Osteoblast (primary cell): ENCODE results near the gene CCND1. TPM values are rescaled to one million over a fixed set of nuclear protein-coding genes. Genes with fewer than 3 reads are reported as not detected.

Experiments
- DNase-seq: peaks from one replicate; pipeline ENCODE4 v3.0.0; 2011; ENCODE audit warnings: low spot score, mixed read lengths; ENCODE audit not compliant: insufficient read length; ENCODE audit errors: missing footprints
- H2AFZ ChIP-seq: 2 replicates; pipeline ENCODE4 v1.6.0; 2011; ENCODE audit warnings: mild to moderate bottlenecking, low read length
- H3K27ac ChIP-seq: 2 replicates; pipeline ENCODE4 v1.5.1; 2011; ENCODE audit warnings: mild to moderate bottlenecking, low read depth, low read length, moderate library complexity
- H3K27me3 ChIP-seq: 2 replicates; pipeline ENCODE4 v1.6.0; 2012; ENCODE audit warnings: mild to moderate bottlenecking, control low read depth, inconsistent platforms, low read length, moderate library complexity; ENCODE audit not compliant: insufficient read depth
- H3K36me3 ChIP-seq: 2 replicates; pipeline ENCODE4 v1.5.1; 2011; ENCODE audit warnings: mild to moderate bottlenecking, low read length, control low read depth, moderate library complexity; ENCODE audit not compliant: insufficient read depth
- H3K4me1 ChIP-seq: 2 replicates; pipeline ENCODE4 v1.5.1; 2011; ENCODE audit warnings: mild to moderate bottlenecking, low read length, control low read depth, moderate library complexity; ENCODE audit not compliant: insufficient read depth
- H3K4me2 ChIP-seq: 2 replicates; pipeline ENCODE4 v1.6.0; 2011; ENCODE audit warnings: mild to moderate bottlenecking, low read length; ENCODE audit not compliant: insufficient read depth
- H3K4me3 ChIP-seq: fragments of 200-600 bp; sonication (generic); 3 replicates; pipeline ENCODE4 v1.5.1; 2012; ENCODE audit warnings: mild to moderate bottlenecking, low read length, inconsistent platforms; ENCODE audit not compliant: insufficient read depth
- H3K79me2 ChIP-seq: 2 replicates; pipeline ENCODE4 v1.6.0; 2012; ENCODE audit warnings: mild to moderate bottlenecking, low read length, control low read depth, inconsistent platforms; ENCODE audit not compliant: insufficient read depth
- H3K9me3 ChIP-seq: 2 replicates; pipeline ENCODE4 v1.5.1; 2011; ENCODE audit warnings: low read depth, low read length, control low read depth
- H4K20me1 ChIP-seq: 2 replicates; pipeline ENCODE4 v1.6.0; 2012; ENCODE audit warnings: mild to moderate bottlenecking, low read length, control low read depth; ENCODE audit not compliant: insufficient read depth
- CTCF ChIP-seq: IDR thresholded peaks from 2 replicates; pipeline ENCODE4 v1.5.1; 2011; ENCODE audit warnings: mild to moderate bottlenecking, low read depth, low read length, moderate library complexity; ENCODE audit errors: extremely low read depth
- total RNA-seq: library from RNA; depleted of rRNA; stranded (reverse); fragments of >200 nt; gene quantifications from 2 replicates; pipeline ENCODE4 v1.2.3, GENCODE V29; 2012

Gene CCND1
- total RNA-seq, 1 donor: 187 TPM

GRCh38 chr11:69601011-69601975, 39.7 kb upstream of the CCND1 start:
- Histone ChIP-seq H3K4me2 (no peak overlapping the region), H3K4me3 (no peak overlapping the region), H3K4me1 (peaks cover 6% of the 10 kb centered on the region), H3K27me3 (no peaks in the 10 kb centered on the region), H3K9me3 (no peaks in the 10 kb centered on the region), H3K36me3 (no peaks in the 10 kb centered on the region), H3K27ac (no peak overlapping the region), H2AFZ (no peak overlapping the region), H3K79me2 (no peaks in the 10 kb centered on the region), H4K20me1 (no peaks in the 10 kb centered on the region)
- no peak for TF ChIP-seq CTCF
- DNase-seq: no peak

DNA sequence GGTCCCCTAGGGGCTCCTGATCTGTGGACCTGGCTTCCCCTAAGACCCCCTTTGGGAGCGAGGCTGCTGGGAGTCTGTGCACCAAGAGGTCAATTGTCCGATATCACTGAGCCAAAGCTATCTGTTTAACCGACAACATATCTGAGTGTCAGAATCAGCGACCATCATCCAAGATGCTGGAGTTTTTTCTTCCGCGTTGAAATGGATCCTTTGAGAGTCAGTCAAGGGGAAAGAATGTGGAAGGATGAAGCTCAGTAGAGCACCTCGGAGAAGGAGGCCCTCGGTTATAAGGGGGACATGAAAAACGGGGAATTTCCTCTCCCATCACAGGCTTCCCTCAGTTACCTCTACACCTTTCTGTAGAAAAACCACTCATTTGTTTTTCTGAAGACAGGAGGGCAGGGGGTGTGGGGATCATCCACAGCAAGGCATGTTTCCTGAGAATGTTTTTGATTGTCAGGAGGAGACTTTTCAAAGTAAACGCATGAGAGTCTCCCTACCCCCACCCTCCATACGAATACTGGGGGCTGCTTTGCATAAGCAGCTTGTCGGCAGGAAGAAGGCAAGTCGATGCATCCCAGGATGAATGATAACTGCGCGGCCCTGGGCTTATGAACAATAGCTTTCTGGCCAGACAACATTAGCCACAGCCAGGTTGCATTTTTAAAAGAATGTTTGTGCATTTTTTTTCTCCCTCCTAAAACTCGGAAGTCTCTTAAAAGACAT, 37.7 kb upstream of the CCND1 start:
- H3K4me1 ChIP-seq: peaks cover 6% of the 10 kb centered on the region

DNA sequence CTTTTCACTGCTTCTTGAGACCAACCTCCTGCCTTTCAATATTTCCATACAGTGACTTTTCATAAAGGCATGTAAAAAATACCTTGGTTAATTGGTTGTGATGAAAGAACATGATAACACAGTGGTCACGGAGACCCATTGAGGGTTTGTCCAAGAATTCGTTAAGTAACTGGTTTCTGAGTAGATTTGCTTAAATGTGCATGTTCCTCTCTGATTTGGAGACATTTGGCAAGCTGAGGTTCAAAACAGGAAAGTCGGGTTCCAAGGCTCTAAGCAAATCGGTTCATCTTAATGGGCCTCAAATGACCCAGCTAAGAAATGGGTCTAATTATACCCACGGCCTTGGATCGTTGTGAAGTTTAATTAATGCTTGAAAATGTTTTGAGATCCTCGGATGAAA, 36.9 kb upstream of the CCND1 start:
- Histone ChIP-seq H3K4me1 (peaks cover 6% of the 10 kb centered on the region), H3K27me3 (peaks cover 2% of the 10 kb centered on the region), H3K27ac (no peak overlapping the region), H3K36me3 (no peaks in the 10 kb centered on the region), H3K4me3 (no peak overlapping the region), H3K9me3 (no peaks in the 10 kb centered on the region), H3K79me2 (no peaks in the 10 kb centered on the region), H4K20me1 (no peaks in the 10 kb centered on the region), H2AFZ (no peak overlapping the region), H3K4me2 (no peak overlapping the region)
- no peak for TF ChIP-seq CTCF
- no peak for DNase-seq

More for the DNA sequence above, 37.7 kb upstream of the CCND1 start:
- TF ChIP-seq CTCF: no peak
- Histone ChIP-seq H3K36me3 (no peaks in the 10 kb centered on the region), H3K9me3 (no peaks in the 10 kb centered on the region), H2AFZ (no peak overlapping the region), H4K20me1 (no peaks in the 10 kb centered on the region), H3K79me2 (no peaks in the 10 kb centered on the region), H3K27ac (no peak overlapping the region), H3K27me3 (peaks cover 2% of the 10 kb centered on the region), H3K4me2 (no peak overlapping the region), H3K4me3 (no peak overlapping the region)
- DNase-seq: no peak
